Smooth muscle cell (in vitro differentiated cells): ENCODE measurements around the gene S100A3. TPM values are rescaled to one million over a fixed set of nuclear protein-coding genes. Genes with fewer than 3 reads are reported as not detected.

Experiments used
- DNase-seq: peaks from one replicate; lab custom pipeline; 2025; ENCODE audit not compliant: unreplicated experiment; lab: John Stamatoyannopoulos, UW
- H2AFZ ChIP-seq: fragments of 200-600 bp; sonication (generic); 2 replicates; pipeline ENCODE4 v1.6.0; 2016; ENCODE audit warnings: antibody characterized with exemption, low read depth, mild to moderate bottlenecking
- H3F3A ChIP-seq: fragments of 200-600 bp; sonication (generic); 2 replicates; pipeline ENCODE4 v1.6.0; 2017; ENCODE audit warnings: antibody characterized with exemption, low read depth
- H3K27ac ChIP-seq: fragments of 200-600 bp; sonication (generic); 2 replicates; pipeline ENCODE4 v1.5.1; 2016; ENCODE audit warnings: low read depth, mild to moderate bottlenecking
- H3K27me3 ChIP-seq: fragments of 200-600 bp; sonication (generic); 2 replicates; pipeline ENCODE4 v1.6.1; 2016; ENCODE audit warnings: low read depth, mild to moderate bottlenecking
- H3K36me3 ChIP-seq: fragments of 200-600 bp; sonication (generic); 2 replicates; pipeline ENCODE4 v1.5.1; 2016; ENCODE audit warnings: low read depth
- H3K4me1 ChIP-seq: fragments of 200-600 bp; sonication (generic); 2 replicates; pipeline ENCODE4 v1.5.1; 2016; ENCODE audit warnings: low read depth
- H3K4me2 ChIP-seq: fragments of 200-600 bp; sonication (generic); 2 replicates; pipeline ENCODE4 v1.6.0; 2016; ENCODE audit warnings: mild to moderate bottlenecking
- H3K4me3 ChIP-seq: fragments of 200-600 bp; sonication (generic); 2 replicates; pipeline ENCODE4 v1.5.1; 2016; ENCODE audit warnings: mild to moderate bottlenecking
- H3K79me2 ChIP-seq: fragments of 200-600 bp; sonication (generic); 2 replicates; pipeline ENCODE4 v1.6.0; 2016; ENCODE audit warnings: low read depth, mild to moderate bottlenecking
- H3K9ac ChIP-seq: fragments of 200-600 bp; sonication (generic); 2 replicates; pipeline ENCODE4 v1.6.0; 2016; ENCODE audit warnings: low read depth
- H3K9me3 ChIP-seq: fragments of 200-600 bp; sonication (generic); replicated peaks from 2 replicates; pipeline ENCODE4 v1.5.1; 2016; ENCODE audit warnings: low read depth
- H4K20me1 ChIP-seq: fragments of 200-600 bp; sonication (generic); 2 replicates; pipeline ENCODE4 v1.6.0; 2016; ENCODE audit warnings: low read depth
- WGBS: methylation state at CpG from one replicate; pipeline ENCODE4 v1.1.7; 2016; ENCODE audit warnings: low lambda C conversion rate; 5-methylcytosine and 5-hydroxymethylcytosine counted together
- polyA plus RNA-seq: library from polyadenylated mRNA; unstranded; fragments of >200 nt; fragmentation: Nextera tagmentation; extraction: Ambion mirVana; gene quantifications from 2 replicates; pipeline ENCODE4 v1.2.1, GENCODE V29; 2016
- total RNA-seq: library from RNA; depleted of rRNA; stranded (reverse); fragments of >200 nt; gene quantifications from 2 replicates; pipeline ENCODE4 v1.2.3, GENCODE V29; 2014
- TF ChIP-seq, protein P1 (sequence below): fragments of 200-600 bp; sonication (generic); IDR thresholded peaks from 2 replicates; pipeline ENCODE4 v1.5.1; 2017; ENCODE audit warnings: borderline replicate concordance, mild to moderate bottlenecking, antibody characterized with exemption; ENCODE audit not compliant: insufficient read depth, poor library complexity, severe bottlenecking

The S100A3 gene
- total and polyA plus RNA-seq, 2 experiments from 2014 or later, result 13.9 to 19.8 TPM

DNA sequence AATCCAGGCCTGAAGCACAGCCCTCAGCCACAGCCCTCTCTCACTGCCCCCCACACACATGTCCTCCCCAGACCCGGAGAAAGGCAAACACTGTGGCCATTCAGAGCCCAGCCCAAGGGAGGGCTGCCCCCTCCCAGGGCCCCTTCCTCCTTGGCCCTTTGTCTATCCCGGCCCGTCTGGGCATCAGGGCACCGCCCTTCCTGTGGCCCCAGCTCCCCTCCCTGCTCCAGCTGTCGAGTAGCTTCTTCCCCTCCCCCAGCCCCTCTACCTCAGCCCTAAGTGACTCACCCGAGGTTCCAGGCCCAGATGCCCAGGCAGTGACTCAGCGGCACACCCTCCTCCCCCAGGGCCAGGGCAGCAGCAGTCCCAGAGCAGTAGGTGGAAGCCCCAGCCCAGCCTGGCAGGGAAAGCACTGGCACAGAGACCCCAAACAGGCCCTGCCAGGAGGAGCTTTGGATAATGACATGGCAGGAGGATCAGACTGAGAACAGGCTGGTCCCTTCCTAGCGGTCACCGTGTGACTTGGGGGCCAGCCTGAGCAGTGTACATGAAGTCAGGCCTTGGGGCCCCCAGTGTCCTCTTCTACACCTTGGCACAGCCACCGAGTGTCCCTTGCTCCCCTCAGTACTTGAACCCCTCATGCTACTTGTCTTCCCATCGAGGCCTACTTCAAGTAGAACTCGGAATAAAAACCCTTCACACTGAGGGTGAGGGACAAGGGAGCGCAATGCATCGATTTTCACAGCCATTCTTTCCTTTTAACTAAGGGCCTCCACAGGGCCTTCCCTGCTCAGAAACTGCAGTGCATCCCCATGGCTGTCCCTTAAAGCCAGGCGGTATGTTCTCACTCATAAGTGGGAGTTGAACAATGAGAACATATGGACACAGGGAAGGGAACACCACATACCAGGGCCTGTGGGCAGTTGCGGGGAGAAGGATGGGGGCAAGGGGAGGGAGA lies 17.6 kb upstream of the S100A3 start:
- WGBS, result 26% methylated on average over 16 of the region's 16 CpGs
- TF ChIP-seq, protein P1, sequence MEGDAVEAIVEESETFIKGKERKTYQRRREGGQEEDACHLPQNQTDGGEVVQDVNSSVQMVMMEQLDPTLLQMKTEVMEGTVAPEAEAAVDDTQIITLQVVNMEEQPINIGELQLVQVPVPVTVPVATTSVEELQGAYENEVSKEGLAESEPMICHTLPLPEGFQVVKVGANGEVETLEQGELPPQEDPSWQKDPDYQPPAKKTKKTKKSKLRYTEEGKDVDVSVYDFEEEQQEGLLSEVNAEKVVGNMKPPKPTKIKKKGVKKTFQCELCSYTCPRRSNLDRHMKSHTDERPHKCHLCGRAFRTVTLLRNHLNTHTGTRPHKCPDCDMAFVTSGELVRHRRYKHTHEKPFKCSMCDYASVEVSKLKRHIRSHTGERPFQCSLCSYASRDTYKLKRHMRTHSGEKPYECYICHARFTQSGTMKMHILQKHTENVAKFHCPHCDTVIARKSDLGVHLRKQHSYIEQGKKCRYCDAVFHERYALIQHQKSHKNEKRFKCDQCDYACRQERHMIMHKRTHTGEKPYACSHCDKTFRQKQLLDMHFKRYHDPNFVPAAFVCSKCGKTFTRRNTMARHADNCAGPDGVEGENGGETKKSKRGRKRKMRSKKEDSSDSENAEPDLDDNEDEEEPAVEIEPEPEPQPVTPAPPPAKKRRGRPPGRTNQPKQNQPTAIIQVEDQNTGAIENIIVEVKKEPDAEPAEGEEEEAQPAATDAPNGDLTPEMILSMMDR, result no peak
- Histone ChIP-seq H3K27ac (peak overlapping the region; percentile 100), H3F3A (peaks cover 8% of the 10 kb centered on the region), H3K4me1 (peaks cover 34% of the 10 kb centered on the region), H3K4me3 (no peak overlapping the region), H3K9me3 (no peaks in the 10 kb centered on the region), H3K79me2 (no peaks in the 10 kb centered on the region), H2AFZ (no peak overlapping the region), H4K20me1 (no peaks in the 10 kb centered on the region), H3K4me2 (peak overlapping the region; percentile 75), H3K27me3 (no peaks in the 10 kb centered on the region), H3K36me3 (no peaks in the 10 kb centered on the region), H3K9ac (peak overlapping the region; percentile 98)
- peak; percentile 82 for DNase-seq

DNA sequence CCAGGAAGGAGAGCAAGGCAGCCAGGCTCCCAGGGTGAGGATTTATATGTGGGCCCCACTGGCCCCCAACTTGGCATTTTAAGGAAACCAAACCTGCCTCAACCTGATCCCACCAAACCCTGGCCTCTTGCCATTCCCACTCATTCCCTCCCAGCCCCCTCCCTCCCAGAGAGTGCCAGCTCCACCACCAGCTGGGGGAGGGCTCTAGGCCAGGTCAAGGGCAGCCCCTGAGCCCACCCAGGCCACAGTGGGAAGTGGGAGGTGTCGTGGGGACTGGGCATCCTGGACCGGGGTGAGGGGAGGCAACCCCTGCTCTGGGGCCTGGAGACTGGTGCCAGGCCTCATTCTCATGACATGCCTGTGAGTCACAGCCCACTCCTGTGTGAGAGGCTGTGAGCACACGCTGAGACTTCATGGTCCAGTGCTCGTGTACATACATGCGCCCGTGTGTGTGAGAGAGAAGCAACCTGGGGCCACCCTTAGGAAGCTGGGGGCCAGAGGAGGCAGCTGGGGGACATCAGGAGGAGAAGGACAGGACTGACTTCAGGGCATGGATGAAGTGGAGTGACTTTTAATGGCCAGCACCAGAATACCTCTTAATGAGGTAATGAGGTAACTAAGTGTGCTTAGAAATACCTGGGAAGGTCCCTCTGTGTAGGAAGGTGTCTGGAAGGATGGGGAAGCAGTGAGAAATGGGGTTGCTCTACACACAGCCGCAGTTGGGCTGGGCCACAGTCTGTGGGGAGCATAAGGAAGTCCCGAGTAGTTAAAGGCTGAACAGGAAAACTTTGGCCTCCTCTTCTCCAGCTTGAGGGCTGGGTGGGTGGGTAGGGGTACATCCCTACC lies 16.7 kb upstream of the S100A3 start, which contains the start of gene S100A2:
Gene S100A2 (minus strand): TSS at position 316 of the 846 bp plus-strand sequence. CDS start 1,967 bp downstream, outside the sequence.
- 14% methylated on average over 7 of the region's 8 CpGs for WGBS
- Histone ChIP-seq H3K27ac (peak within 1 kb of the TSS; percentile 100), H2AFZ (no peak within 1 kb of the TSS), H3K9me3 (no peaks in the 10 kb centered on the region), H4K20me1 (no peaks in the 10 kb centered on the region), H3F3A (peaks cover 8% of the 10 kb centered on the region), H3K4me3 (no peak within 1 kb of the TSS), H3K79me2 (no peaks in the 10 kb centered on the region), H3K36me3 (no peaks in the 10 kb centered on the region), H3K4me2 (peak within 1 kb of the TSS; percentile 75), H3K27me3 (no peaks in the 10 kb centered on the region), H3K9ac (peak within 1 kb of the TSS; percentile 98), H3K4me1 (peaks cover 34% of the 10 kb centered on the region)
- TF ChIP-seq, protein P1, result no peak
- DNase-seq, result no peak

DNA sequence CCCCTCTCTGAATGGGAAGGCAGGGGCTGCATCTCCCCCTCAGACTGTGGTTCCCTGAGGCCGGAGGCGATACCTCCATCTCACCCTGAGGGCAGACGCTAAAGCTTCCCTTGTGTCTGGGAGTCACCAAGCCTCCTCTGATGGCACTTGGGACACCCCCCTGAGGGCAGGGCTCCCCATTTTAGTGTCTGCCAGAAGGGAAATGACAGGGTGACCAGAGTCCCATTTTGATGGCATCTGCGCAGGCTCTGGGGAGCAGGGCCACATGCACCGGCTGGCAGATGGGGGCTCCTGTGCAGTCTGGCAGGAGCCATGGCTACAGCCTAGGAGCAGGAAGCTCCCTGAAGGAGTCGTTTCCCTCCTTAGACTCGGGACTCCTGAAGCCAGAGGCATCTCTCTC lies 14.9 kb upstream of the S100A3 start:
- Histone ChIP-seq H3K4me3 (no peak overlapping the region), H3K36me3 (no peaks in the 10 kb centered on the region), H3K9ac (no peak overlapping the region), H3K79me2 (no peaks in the 10 kb centered on the region), H3K4me1 (peaks cover 34% of the 10 kb centered on the region), H3F3A (peaks cover 8% of the 10 kb centered on the region), H2AFZ (no peak overlapping the region), H4K20me1 (no peaks in the 10 kb centered on the region), H3K27ac (peak overlapping the region; percentile 100), H3K4me2 (no peak overlapping the region), H3K9me3 (no peaks in the 10 kb centered on the region), H3K27me3 (no peaks in the 10 kb centered on the region)
- TF ChIP-seq, protein P1, result no peak
- DNase-seq, result no peak
- 93% methylated on average over 7 of the region's 7 CpGs for WGBS
